Endothelial cell of umbilical vein (primary cell): ENCODE measurements around the gene UGT1A9. TPM values are rescaled to one million over a fixed set of nuclear protein-coding genes. Genes with fewer than 3 reads are reported as not detected.

Source experiments
- BruUV-seq: library from RNA; stranded (reverse); fragments of 400-500 nt; replicated peaks from 2 replicates; lab custom pipeline; 2021; lab: Mats Ljungman, UMichigan
- CTCF ChIA-PET: fragments of 300-600, 350-600 bp; sonication (Branson Sonifier 250); formaldehyde crosslinking; loops from one replicate; lab custom pipeline; 2021; ENCODE audit warnings: antibody characterized with exemption, inconsistent platforms; lab: Charles Lee
- POLR2A ChIA-PET: fragments of 300-600, 350-600 bp; sonication (Branson Sonifier 250); formaldehyde crosslinking; loops from one replicate; lab custom pipeline; 2021; ENCODE audit warnings: antibody characterized with exemption, inconsistent platforms; lab: Charles Lee
- DNase-seq: peaks from one replicate; pipeline ENCODE4 v3.0.0-alpha.2; 2011; ENCODE audit warnings: low read depth, low spot score
- FAIRE-seq: peaks from 2 replicates; lab custom pipeline; 2011; peaks lifted over from hg19 to GRCh38; lab: Jason Lieb, UNC
- H2AFZ ChIP-seq: 2 replicates; pipeline ENCODE4 v1.6.0; 2012; ENCODE audit warnings: low read depth, low read length, control low read depth, inconsistent platforms
- H3K27ac ChIP-seq: 2 replicates; pipeline ENCODE4 v1.5.1; 2011; ENCODE audit warnings: low read depth, mild to moderate bottlenecking, control low read depth, low read length, moderate library complexity; ENCODE audit not compliant: insufficient read depth
- H3K27me3 ChIP-seq, 2 experiments: 2 replicates each; pipeline versions ENCODE4 v1.6.0 to v1.6.1; 2011; ENCODE audit warnings: low read length in 2 of 2, mixed read lengths in 1 of 2; ENCODE audit not compliant: control insufficient read depth in 2 of 2, insufficient read depth in 2 of 2
- H3K36me3 ChIP-seq, 2 experiments: 2 replicates in 1 of 2; 3 replicates in 1 of 2; pipeline ENCODE4 v1.5.1; 2011; ENCODE audit warnings: low read length in 2 of 2, mild to moderate bottlenecking in 1 of 2, moderate library complexity in 1 of 2; ENCODE audit not compliant: control insufficient read depth in 2 of 2, insufficient read depth in 2 of 2; ENCODE audit errors: extremely low read depth in 1 of 2
- H3K4me1 ChIP-seq: 3 replicates; pipeline ENCODE4 v1.5.1; 2011; ENCODE audit warnings: mild to moderate bottlenecking, low read length; ENCODE audit not compliant: control insufficient read depth, insufficient read depth; ENCODE audit errors: extremely low read depth
- H3K4me2 ChIP-seq: 2 replicates; pipeline ENCODE4 v1.6.1; 2011; ENCODE audit warnings: low read length, control low read depth, mixed read lengths; ENCODE audit not compliant: insufficient read depth
- H3K4me3 ChIP-seq, 3 experiments: fragments of 200-600 bp in 1 of 3; sonication (generic), shearing (Covaris generic) in 1 of 3; replicated peaks in 1 of 3; 2 replicates each; pipeline ENCODE4 v1.5.1; 2011 to 2016; ENCODE audit warnings: control low read depth in 3 of 3, low read length in 3 of 3, mild to moderate bottlenecking in 2 of 3, inconsistent platforms in 1 of 3, low read depth in 1 of 3, moderate library complexity in 1 of 3; ENCODE audit not compliant: insufficient read depth in 1 of 3
- H3K79me2 ChIP-seq: 2 replicates; pipeline ENCODE4 v1.6.0; 2012; ENCODE audit warnings: low read length, inconsistent platforms; ENCODE audit not compliant: control insufficient read depth, insufficient read depth
- H3K9ac ChIP-seq: replicated peaks from 2 replicates; pipeline ENCODE3; 2011; ENCODE audit warnings: low read length, control low read depth; ENCODE audit not compliant: insufficient read depth; ENCODE audit errors: extremely low read depth
- H3K9me1 ChIP-seq: replicated peaks from 3 replicates; pipeline ENCODE4 v1.6.0; 2011; ENCODE audit warnings: mild to moderate bottlenecking, low read length; ENCODE audit not compliant: control insufficient read depth, insufficient read depth; ENCODE audit errors: extremely low read depth
- H3K9me3 ChIP-seq: replicated peaks from 2 replicates; pipeline ENCODE4 v1.5.1; 2012; ENCODE audit warnings: low read length, inconsistent platforms; ENCODE audit not compliant: control insufficient read depth, insufficient read depth
- H4K20me1 ChIP-seq: replicated peaks from 2 replicates; pipeline ENCODE3; 2011; ENCODE audit warnings: mild to moderate bottlenecking, low read length; ENCODE audit not compliant: control insufficient read depth, insufficient read depth; ENCODE audit errors: extremely low read depth
- CTCF ChIP-seq, 2 donors: IDR thresholded peaks; 1 replicate in 1 of 2; 2 replicates in 1 of 2; pipeline ENCODE4 v1.5.1; 2011; ENCODE audit warnings: low read length in 2 of 2, mild to moderate bottlenecking in 2 of 2, moderate library complexity in 2 of 2, control low read depth in 1 of 2, inconsistent platforms in 1 of 2, low read depth in 1 of 2; ENCODE audit not compliant: insufficient read depth in 1 of 2; ENCODE audit errors: extremely low read depth in 1 of 2
- EZH2 ChIP-seq: IDR thresholded peaks from 2 replicates; pipeline ENCODE4 v1.6.1; 2012; ENCODE audit warnings: borderline replicate concordance, low read depth, mild to moderate bottlenecking, moderate library complexity, low read length, inconsistent platforms; ENCODE audit not compliant: severe bottlenecking
- FOS ChIP-seq: IDR thresholded peaks from 2 replicates; pipeline ENCODE4 v1.6.1; 2011; ENCODE audit warnings: mild to moderate bottlenecking, low read length, moderate library complexity, borderline replicate concordance; ENCODE audit not compliant: insufficient read depth
- GATA2 ChIP-seq: IDR thresholded peaks from 2 replicates; pipeline ENCODE4 v1.7.0; 2011; ENCODE audit warnings: low read depth, mild to moderate bottlenecking, moderate library complexity, mixed read lengths, low read length; ENCODE audit not compliant: insufficient read length, insufficient read depth
- JUN ChIP-seq: IDR thresholded peaks from 2 replicates; pipeline ENCODE4 v1.6.1; 2011; ENCODE audit warnings: borderline replicate concordance, low read depth; ENCODE audit not compliant: insufficient read length, insufficient read depth
- MAX ChIP-seq: IDR thresholded peaks from 2 replicates; pipeline ENCODE4 v1.6.1; 2011; ENCODE audit not compliant: insufficient read depth, insufficient read length
- MYC ChIP-seq: IDR thresholded peaks from one replicate; pipeline ENCODE4 v1.6.1; 2011; ENCODE audit warnings: mild to moderate bottlenecking, low read depth, low read length
- POLR2A ChIP-seq: IDR thresholded peaks from 2 replicates; pipeline ENCODE4 v1.6.1; 2012; ENCODE audit warnings: low read depth, mild to moderate bottlenecking, control low read depth, low read length
- POLR2AphosphoS5 ChIP-seq: IDR thresholded peaks from 2 replicates; pipeline ENCODE4 v1.6.1; 2012; ENCODE audit warnings: low read depth, mild to moderate bottlenecking, control low read depth, low read length, moderate library complexity; ENCODE audit not compliant: insufficient read depth
- dilution Hi-C: fragments of 300-500 bp; cut with MboI; formaldehyde crosslinking; loops from one replicate; pipeline ENCODE4 v1.15.0; 2019; ENCODE audit warnings: low sequenced_read_pairs; ENCODE audit not compliant: extremely low pct_ligation_motif_present
- intact Hi-C: fragments of 100-400 bp; cut with micrococcal nuclease; formaldehyde crosslinking; loops from one replicate; pipeline ENCODE4 v1.10.0; 2022
- polyA plus RNA-seq, 4 experiments: library from polyadenylated mRNA; depleted of rRNA in 3 of 4; stranded (reverse) in 3 of 4; unstranded in 1 of 4; fragments of >200 nt; gene quantifications; 2 replicates each; pipeline versions ENCODE4 v1.2.1 to v1.2.3, GENCODE V29; 2011 to 2012; ENCODE audit warnings: missing spikeins in 1 of 4
- total RNA-seq: library from RNA; stranded (reverse); gene quantifications from 2 replicates; pipeline ENCODE4 v1.2.3, GENCODE V29; 2021

Gene UGT1A9
- total and polyA plus RNA-seq, 2 donors (not counting 3 experiments of a cell fraction or from before 2014, with no cell fraction given): not detected

GRCh38 chr2:233650981-233651380, 20.7 kb upstream of the UGT1A9 start:
- Histone ChIP-seq H3K4me1 (no peaks in the 10 kb centered on the region), H3K9me3 (no peaks in the 10 kb centered on the region), H3K36me3 (no peaks in the 10 kb centered on the region), H3K9me1 (no peaks in the 10 kb centered on the region), H3K27me3 (no peaks in the 10 kb centered on the region), H2AFZ (no peak overlapping the region), H3K4me3 (no peak overlapping the region), H3K9ac (no peak overlapping the region), H3K79me2 (no peaks in the 10 kb centered on the region), H4K20me1 (no peaks in the 10 kb centered on the region), H3K4me2 (no peak overlapping the region), H3K27ac (no peak overlapping the region)
- ChIA-PET CTCF (no interaction called here), POLR2A (no interaction called here)
- DNase-seq (no peak), FAIRE-seq (no peak)
- intact Hi-C loops (no loop called here), dilution Hi-C loops (no loop called here)
- TF ChIP-seq FOS (no peak), POLR2AphosphoS5 (no peak), POLR2A (no peak), CTCF (IDR thresholded peaks at IDR 0.05; ENCODE audit: extremely low read depth in 1 of 2, insufficient read depth in 1 of 2, low read depth in 1 of 2, low read length in 2 of 2) (no peak), MYC (no peak)
- no TSS peak for BruUV-seq

GRCh38 chr2:233651430-233651829, 20.3 kb upstream of the UGT1A9 start:
- FAIRE-seq (no peak), DNase-seq (no peak)
- H3K4me3 ChIP-seq: no peak overlapping the region
- no peak overlapping the region for H3K4me2 ChIP-seq
- H4K20me1 ChIP-seq: no peaks in the 10 kb centered on the region
- no peak overlapping the region for H3K9ac ChIP-seq
- H3K36me3 ChIP-seq: no peaks in the 10 kb centered on the region
- no peak for TF ChIP-seq MYC
- no peak for TF ChIP-seq MAX
- TF ChIP-seq GATA2: no peak
- TF ChIP-seq POLR2AphosphoS5: no peak
- TF ChIP-seq EZH2: no peak
- no peak for TF ChIP-seq FOS
- TF ChIP-seq JUN: no peak
- TF ChIP-seq CTCF (IDR thresholded peaks at IDR 0.05; ENCODE audit: extremely low read depth in 1 of 2, insufficient read depth in 1 of 2, low read depth in 1 of 2, low read length in 2 of 2): no peak
- no peak for TF ChIP-seq POLR2A
- H3K4me1 ChIP-seq: no peaks in the 10 kb centered on the region
- no peaks in the 10 kb centered on the region for H3K9me3 ChIP-seq
- H3K9me1 ChIP-seq: no peaks in the 10 kb centered on the region
- BruUV-seq: no TSS peak
- no peak overlapping the region for H2AFZ ChIP-seq
- no peaks in the 10 kb centered on the region for H3K27me3 ChIP-seq
- ChIA-PET CTCF (no interaction called here), POLR2A (no interaction called here)
- dilution Hi-C loops (no loop called here), intact Hi-C loops (no loop called here)
- no peaks in the 10 kb centered on the region for H3K79me2 ChIP-seq
- no peak overlapping the region for H3K27ac ChIP-seq
